Fibroblast of upper back skin (primary cell): Measurements from ENCODE around the gene EFNA4.

Source experiments
- DNase-seq: peaks from one replicate; pipeline ENCODE4 v3.0.0-alpha.2; 2013

EFNA4 gene

GRCh38 chr1:155063550-155064110 is at the start of gene EFNA4:
EFNA4 (plus strand) TSS chr1:155063740; CDS start chr1:155063824, 84 bp downstream.
- DNase-seq, result peak; percentile 77

- DNase-seq, result no peak
Observed at GRCh38 chr1:155014709-155015508, 48.6 kb upstream of the EFNA4 start.

GRCh38 chr1:155015527-155016230 is 47.9 kb upstream of the EFNA4 start:
- no peak for DNase-seq

GRCh38 chr1:155016231-155016831 is 47.2 kb upstream of the EFNA4 start:
- no peak for DNase-seq

GRCh38 chr1:155017041-155017945 is 46.2 kb upstream of the EFNA4 start:
- DNase-seq, result peak; percentile 80

- DNase-seq, result no peak
Observed at GRCh38 chr1:155017946-155018316, 45.6 kb upstream of the EFNA4 start.

- no peak for DNase-seq
Observed at GRCh38 chr1:155018617-155019348, 44.8 kb upstream of the EFNA4 start.

GRCh38 chr1:155019377-155020245 is 43.9 kb upstream of the EFNA4 start:
- no peak for DNase-seq

- no peak for DNase-seq
Observed at GRCh38 chr1:155022136-155022926, 41.2 kb upstream of the EFNA4 start.

GRCh38 chr1:155022927-155023236 is 40.7 kb upstream of the EFNA4 start:
- no peak for DNase-seq

- DNase-seq, result no peak
Observed at GRCh38 chr1:155023627-155024026, 39.9 kb upstream of the EFNA4 start.

- DNase-seq, result no peak
Observed at GRCh38 chr1:155024315-155024714, 39.2 kb upstream of the EFNA4 start.

- DNase-seq, result no peak
Observed at GRCh38 chr1:155026154-155026553, 37.4 kb upstream of the EFNA4 start.

GRCh38 chr1:155026588-155026987 is 37.0 kb upstream of the EFNA4 start:
- DNase-seq, result no peak

- no peak for DNase-seq
Observed at GRCh38 chr1:155029513-155030242, 33.9 kb upstream of the EFNA4 start.

GRCh38 chr1:155030243-155030795 is 33.2 kb upstream of the EFNA4 start:
- no peak for DNase-seq

- DNase-seq, result no peak
Observed at GRCh38 chr1:155030899-155031298, 32.6 kb upstream of the EFNA4 start.

- no peak for DNase-seq
Observed at GRCh38 chr1:155032886-155033285, 30.7 kb upstream of the EFNA4 start.

GRCh38 chr1:155033524-155033923 is 30.0 kb upstream of the EFNA4 start, which contains the start of the genes DCST1 and DCST2:
DCST1 (plus strand) TSS chr1:155033824; CDS start chr1:155034037, 213 bp downstream.
DCST2 (minus strand) TSS chr1:155033781; CDS start chr1:155033701, 80 bp downstream.
- DNase-seq, result no peak
